Endothelial cell of umbilical vein (primary cell): Measurements from ENCODE around the gene HES6. TPM values are rescaled to one million over a fixed set of nuclear protein-coding genes. Genes with fewer than 3 reads are reported as not detected.

Source experiments
- BruUV-seq: library from RNA; stranded (reverse); fragments of 400-500 nt; replicated peaks from 2 replicates; lab custom pipeline; 2021; lab: Mats Ljungman, UMichigan
- CTCF ChIA-PET: fragments of 300-600, 350-600 bp; sonication (Branson Sonifier 250); formaldehyde crosslinking; loops from one replicate; lab custom pipeline; 2021; ENCODE audit warnings: antibody characterized with exemption, inconsistent platforms; lab: Charles Lee
- POLR2A ChIA-PET: fragments of 300-600, 350-600 bp; sonication (Branson Sonifier 250); formaldehyde crosslinking; loops from one replicate; lab custom pipeline; 2021; ENCODE audit warnings: antibody characterized with exemption, inconsistent platforms; lab: Charles Lee
- DNase-seq: peaks from one replicate; pipeline ENCODE4 v3.0.0-alpha.2; 2011; ENCODE audit warnings: low read depth, low spot score
- FAIRE-seq: peaks from 2 replicates; lab custom pipeline; 2011; peaks lifted over from hg19 to GRCh38; lab: Jason Lieb, UNC
- H2AFZ ChIP-seq: 2 replicates; pipeline ENCODE4 v1.6.0; 2012; ENCODE audit warnings: low read depth, low read length, control low read depth, inconsistent platforms
- H3K27ac ChIP-seq: 2 replicates; pipeline ENCODE4 v1.5.1; 2011; ENCODE audit warnings: low read depth, mild to moderate bottlenecking, control low read depth, low read length, moderate library complexity; ENCODE audit not compliant: insufficient read depth
- H3K27me3 ChIP-seq, 2 experiments: 2 replicates each; pipeline versions ENCODE4 v1.6.0 to v1.6.1; 2011; ENCODE audit warnings: low read length in 2 of 2, mixed read lengths in 1 of 2; ENCODE audit not compliant: control insufficient read depth in 2 of 2, insufficient read depth in 2 of 2
- H3K36me3 ChIP-seq, 2 experiments: 2 replicates in 1 of 2; 3 replicates in 1 of 2; pipeline ENCODE4 v1.5.1; 2011; ENCODE audit warnings: low read length in 2 of 2, mild to moderate bottlenecking in 1 of 2, moderate library complexity in 1 of 2; ENCODE audit not compliant: control insufficient read depth in 2 of 2, insufficient read depth in 2 of 2; ENCODE audit errors: extremely low read depth in 1 of 2
- H3K4me1 ChIP-seq: 3 replicates; pipeline ENCODE4 v1.5.1; 2011; ENCODE audit warnings: mild to moderate bottlenecking, low read length; ENCODE audit not compliant: control insufficient read depth, insufficient read depth; ENCODE audit errors: extremely low read depth
- H3K4me2 ChIP-seq: 2 replicates; pipeline ENCODE4 v1.6.1; 2011; ENCODE audit warnings: low read length, control low read depth, mixed read lengths; ENCODE audit not compliant: insufficient read depth
- H3K4me3 ChIP-seq, 3 experiments: fragments of 200-600 bp in 1 of 3; sonication (generic), shearing (Covaris generic) in 1 of 3; replicated peaks in 1 of 3; 2 replicates each; pipeline ENCODE4 v1.5.1; 2011 to 2016; ENCODE audit warnings: control low read depth in 3 of 3, low read length in 3 of 3, mild to moderate bottlenecking in 2 of 3, inconsistent platforms in 1 of 3, low read depth in 1 of 3, moderate library complexity in 1 of 3; ENCODE audit not compliant: insufficient read depth in 1 of 3
- H3K79me2 ChIP-seq: 2 replicates; pipeline ENCODE4 v1.6.0; 2012; ENCODE audit warnings: low read length, inconsistent platforms; ENCODE audit not compliant: control insufficient read depth, insufficient read depth
- H3K9ac ChIP-seq: replicated peaks from 2 replicates; pipeline ENCODE3; 2011; ENCODE audit warnings: low read length, control low read depth; ENCODE audit not compliant: insufficient read depth; ENCODE audit errors: extremely low read depth
- H3K9me1 ChIP-seq: replicated peaks from 3 replicates; pipeline ENCODE4 v1.6.0; 2011; ENCODE audit warnings: mild to moderate bottlenecking, low read length; ENCODE audit not compliant: control insufficient read depth, insufficient read depth; ENCODE audit errors: extremely low read depth
- H3K9me3 ChIP-seq: replicated peaks from 2 replicates; pipeline ENCODE4 v1.5.1; 2012; ENCODE audit warnings: low read length, inconsistent platforms; ENCODE audit not compliant: control insufficient read depth, insufficient read depth
- H4K20me1 ChIP-seq: replicated peaks from 2 replicates; pipeline ENCODE3; 2011; ENCODE audit warnings: mild to moderate bottlenecking, low read length; ENCODE audit not compliant: control insufficient read depth, insufficient read depth; ENCODE audit errors: extremely low read depth
- CTCF ChIP-seq, 2 donors: IDR thresholded peaks; 1 replicate in 1 of 2; 2 replicates in 1 of 2; pipeline ENCODE4 v1.5.1; 2011; ENCODE audit warnings: low read length in 2 of 2, mild to moderate bottlenecking in 2 of 2, moderate library complexity in 2 of 2, control low read depth in 1 of 2, inconsistent platforms in 1 of 2, low read depth in 1 of 2; ENCODE audit not compliant: insufficient read depth in 1 of 2; ENCODE audit errors: extremely low read depth in 1 of 2
- EZH2 ChIP-seq: IDR thresholded peaks from 2 replicates; pipeline ENCODE4 v1.6.1; 2012; ENCODE audit warnings: borderline replicate concordance, low read depth, mild to moderate bottlenecking, moderate library complexity, low read length, inconsistent platforms; ENCODE audit not compliant: severe bottlenecking
- FOS ChIP-seq: IDR thresholded peaks from 2 replicates; pipeline ENCODE4 v1.6.1; 2011; ENCODE audit warnings: mild to moderate bottlenecking, low read length, moderate library complexity, borderline replicate concordance; ENCODE audit not compliant: insufficient read depth
- GATA2 ChIP-seq: IDR thresholded peaks from 2 replicates; pipeline ENCODE4 v1.7.0; 2011; ENCODE audit warnings: low read depth, mild to moderate bottlenecking, moderate library complexity, mixed read lengths, low read length; ENCODE audit not compliant: insufficient read length, insufficient read depth
- JUN ChIP-seq: IDR thresholded peaks from 2 replicates; pipeline ENCODE4 v1.6.1; 2011; ENCODE audit warnings: borderline replicate concordance, low read depth; ENCODE audit not compliant: insufficient read length, insufficient read depth
- MAX ChIP-seq: IDR thresholded peaks from 2 replicates; pipeline ENCODE4 v1.6.1; 2011; ENCODE audit not compliant: insufficient read depth, insufficient read length
- MYC ChIP-seq: IDR thresholded peaks from one replicate; pipeline ENCODE4 v1.6.1; 2011; ENCODE audit warnings: mild to moderate bottlenecking, low read depth, low read length
- POLR2A ChIP-seq: IDR thresholded peaks from 2 replicates; pipeline ENCODE4 v1.6.1; 2012; ENCODE audit warnings: low read depth, mild to moderate bottlenecking, control low read depth, low read length
- POLR2AphosphoS5 ChIP-seq: IDR thresholded peaks from 2 replicates; pipeline ENCODE4 v1.6.1; 2012; ENCODE audit warnings: low read depth, mild to moderate bottlenecking, control low read depth, low read length, moderate library complexity; ENCODE audit not compliant: insufficient read depth
- dilution Hi-C: fragments of 300-500 bp; cut with MboI; formaldehyde crosslinking; loops from one replicate; pipeline ENCODE4 v1.15.0; 2019; ENCODE audit warnings: low sequenced_read_pairs; ENCODE audit not compliant: extremely low pct_ligation_motif_present
- intact Hi-C: fragments of 100-400 bp; cut with micrococcal nuclease; formaldehyde crosslinking; loops from one replicate; pipeline ENCODE4 v1.10.0; 2022
- polyA plus RNA-seq, 4 experiments: library from polyadenylated mRNA; depleted of rRNA in 3 of 4; stranded (reverse) in 3 of 4; unstranded in 1 of 4; fragments of >200 nt; gene quantifications; 2 replicates each; pipeline versions ENCODE4 v1.2.1 to v1.2.3, GENCODE V29; 2011 to 2012; ENCODE audit warnings: missing spikeins in 1 of 4
- total RNA-seq: library from RNA; stranded (reverse); gene quantifications from 2 replicates; pipeline ENCODE4 v1.2.3, GENCODE V29; 2021

Gene HES6
- total and polyA plus RNA-seq, 2 donors (not counting 3 experiments of a cell fraction or from before 2014, with no cell fraction given): 2.2 to 5.1 TPM

DNA sequence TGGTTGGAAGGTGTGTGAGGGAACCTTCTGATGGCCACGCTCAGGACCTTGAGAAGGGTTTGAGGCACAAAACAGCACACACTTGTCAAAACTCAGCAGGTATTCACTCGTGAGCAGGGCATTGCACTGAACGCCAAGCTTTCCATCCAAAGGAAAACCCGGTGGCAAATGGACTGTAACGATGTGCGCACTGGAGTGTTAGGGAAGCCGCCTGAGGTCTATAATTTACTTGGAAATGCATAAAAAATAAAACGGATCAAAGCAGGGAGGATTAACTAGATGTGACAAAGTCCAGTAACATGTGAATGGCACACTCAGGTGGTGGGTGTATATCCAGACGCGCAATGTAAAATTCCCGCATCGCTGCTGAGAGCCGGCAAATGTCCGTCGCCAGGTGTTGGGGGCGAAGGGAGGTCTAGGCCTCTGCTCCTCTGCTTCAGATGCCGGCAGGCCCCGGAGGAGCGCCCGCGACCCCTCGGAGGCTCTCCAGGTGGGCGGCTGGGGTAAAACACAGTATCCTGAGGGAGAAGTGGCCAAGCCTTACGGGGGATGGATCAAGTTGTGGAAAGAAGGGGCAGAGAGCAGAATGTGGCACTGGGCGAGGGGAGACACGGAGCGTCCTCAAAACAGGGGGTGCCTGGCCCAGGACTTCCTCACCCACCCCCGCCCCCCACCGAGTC, 15.3 kb downstream of the HES6 start:
- FAIRE-seq: no peak

More for the DNA sequence above, 15.3 kb downstream of the HES6 start:
- intact Hi-C loops: no loop called here
- Histone ChIP-seq H3K4me3 (no peak overlapping the region), H4K20me1 (no peaks in the 10 kb centered on the region), H3K27me3 (peaks cover 0 to 2% of the 10 kb centered on the region in 2 experiments), H3K9me3 (no peaks in the 10 kb centered on the region), H3K79me2 (no peaks in the 10 kb centered on the region), H3K9ac (no peak overlapping the region), H3K4me2 (no peak overlapping the region), H3K27ac (no peak overlapping the region), H3K9me1 (no peaks in the 10 kb centered on the region), H3K4me1 (no peaks in the 10 kb centered on the region), H2AFZ (no peak overlapping the region), H3K36me3 (no peaks in the 10 kb centered on the region)
- no peak for DNase-seq
- POLR2A ChIA-PET: no interaction called here
- CTCF ChIA-PET: no interaction called here
- dilution Hi-C loops: no loop called here
- TF ChIP-seq POLR2AphosphoS5 (no peak), MAX (no peak), GATA2 (no peak), JUN (no peak), FOS (no peak), POLR2A (no peak), EZH2 (no peak), MYC (no peak), CTCF (IDR thresholded peaks at IDR 0.05; ENCODE audit: extremely low read depth in 1 of 2, insufficient read depth in 1 of 2, low read depth in 1 of 2, low read length in 2 of 2) (no peak)
- no TSS peak for BruUV-seq
